ENCODE data around the gene GXYLT1.

DNA sequence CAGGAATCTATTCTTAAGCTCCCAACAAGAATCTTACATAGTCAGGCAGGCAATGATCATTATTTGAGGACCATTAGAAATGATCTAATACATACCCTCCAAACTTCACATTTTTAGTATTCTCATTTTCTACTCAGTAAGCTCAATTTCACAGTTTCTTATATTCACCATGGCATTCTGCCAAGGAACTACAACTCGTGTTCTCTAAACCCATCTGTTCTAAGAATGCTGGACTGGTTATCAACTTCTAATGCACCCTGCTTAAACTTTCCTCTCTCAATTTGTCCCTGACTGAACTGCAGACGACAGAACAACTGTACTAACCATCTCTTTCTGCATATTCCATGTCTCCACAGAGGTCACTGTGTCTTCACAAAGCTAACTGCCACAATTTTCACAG is 58.6 kb downstream of the GXYLT1 start:
- TF ChIP-seq, protein P1, sequence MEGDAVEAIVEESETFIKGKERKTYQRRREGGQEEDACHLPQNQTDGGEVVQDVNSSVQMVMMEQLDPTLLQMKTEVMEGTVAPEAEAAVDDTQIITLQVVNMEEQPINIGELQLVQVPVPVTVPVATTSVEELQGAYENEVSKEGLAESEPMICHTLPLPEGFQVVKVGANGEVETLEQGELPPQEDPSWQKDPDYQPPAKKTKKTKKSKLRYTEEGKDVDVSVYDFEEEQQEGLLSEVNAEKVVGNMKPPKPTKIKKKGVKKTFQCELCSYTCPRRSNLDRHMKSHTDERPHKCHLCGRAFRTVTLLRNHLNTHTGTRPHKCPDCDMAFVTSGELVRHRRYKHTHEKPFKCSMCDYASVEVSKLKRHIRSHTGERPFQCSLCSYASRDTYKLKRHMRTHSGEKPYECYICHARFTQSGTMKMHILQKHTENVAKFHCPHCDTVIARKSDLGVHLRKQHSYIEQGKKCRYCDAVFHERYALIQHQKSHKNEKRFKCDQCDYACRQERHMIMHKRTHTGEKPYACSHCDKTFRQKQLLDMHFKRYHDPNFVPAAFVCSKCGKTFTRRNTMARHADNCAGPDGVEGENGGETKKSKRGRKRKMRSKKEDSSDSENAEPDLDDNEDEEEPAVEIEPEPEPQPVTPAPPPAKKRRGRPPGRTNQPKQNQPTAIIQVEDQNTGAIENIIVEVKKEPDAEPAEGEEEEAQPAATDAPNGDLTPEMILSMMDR (IDR thresholded peaks at IDR 0.05; ENCODE audit: low read depth, low read length, poor library complexity, severe bottlenecking) = no peak
- no peak for TF ChIP-seq EZH2phosphoT487 (IDR thresholded peaks at IDR 0.05; ENCODE audit: borderline replicate concordance, low read length)
